ENCODE data around the gene APOBEC4. TPM values are rescaled to one million over a fixed set of nuclear protein-coding genes. Genes with fewer than 3 reads are reported as not detected.

The APOBEC4 gene
- total and polyA plus RNA-seq, 4 experiments from 2014 or later: not detected

GRCh38 chr1:183604815-183605214 lies 48.3 kb downstream of the APOBEC4 start:
- Histone ChIP-seq H3K9me3 (ENCODE audit: control insufficient read depth in 1 of 2, low read length in 2 of 2) (no peaks in the 10 kb centered on the region), H3K4me1 (ENCODE audit: insufficient read depth, low read length) (no peaks in the 10 kb centered on the region), H3K4me3 (ENCODE audit: low read length in 2 of 2) (no peak overlapping the region), H3K27me3 (ENCODE audit: insufficient read depth, low read length) (no peaks in the 10 kb centered on the region), H3K36me3 (ENCODE audit: insufficient read depth, low read length) (no peaks in the 10 kb centered on the region), H3K27ac (ENCODE audit: low read depth, low read length) (no peak overlapping the region)
- ChIA-PET POLR2A (ENCODE audit: partially characterized antibody) (no interaction called here), CTCF (ENCODE audit: partially characterized antibody) (no interaction called here)
- Mint-ChIP-seq H3K4me3 (no peak overlapping the region), H3K9me3 (no peaks in the 10 kb centered on the region), H3K27me3 (peaks cover 0 to 3% of the 10 kb centered on the region in 2 donors), H3K27ac (no peak overlapping the region), H3K36me3 (no peaks in the 10 kb centered on the region), H3K4me1 (no peaks in the 10 kb centered on the region)
- intact Hi-C loops (cut with micrococcal nuclease): no loop called here
- DNase-seq: no peak

GRCh38 chr1:183604038-183604808 lies 48.9 kb downstream of the APOBEC4 start:
- no peak overlapping the region for H3K4me3 Mint-ChIP-seq
- no peaks in the 10 kb centered on the region for H3K9me3 Mint-ChIP-seq
- CTCF ChIA-PET (ENCODE audit: partially characterized antibody): no interaction called here
- POLR2A ChIA-PET (ENCODE audit: partially characterized antibody): no interaction called here
- Histone ChIP-seq H3K4me1 (ENCODE audit: insufficient read depth, low read length) (no peaks in the 10 kb centered on the region), H3K27ac (ENCODE audit: low read depth, low read length) (no peak overlapping the region), H3K27me3 (ENCODE audit: insufficient read depth, low read length) (no peaks in the 10 kb centered on the region), H3K36me3 (ENCODE audit: insufficient read depth, low read length) (no peaks in the 10 kb centered on the region), H3K9me3 (ENCODE audit: control insufficient read depth in 1 of 2, low read length in 2 of 2) (no peaks in the 10 kb centered on the region), H3K4me3 (ENCODE audit: low read length in 2 of 2) (no peak overlapping the region)
- H3K4me1 Mint-ChIP-seq: no peaks in the 10 kb centered on the region
- intact Hi-C loops (cut with micrococcal nuclease): no loop called here
- no peaks in the 10 kb centered on the region for H3K36me3 Mint-ChIP-seq
- peaks cover 0 to 2% of the 10 kb centered on the region in 2 donors for H3K27me3 Mint-ChIP-seq
- no peak for DNase-seq
- no peak overlapping the region for H3K27ac Mint-ChIP-seq

- Histone ChIP-seq H3K4me1 (ENCODE audit: insufficient read depth, low read length) (no peaks in the 10 kb centered on the region), H3K27me3 (ENCODE audit: insufficient read depth, low read length) (no peaks in the 10 kb centered on the region), H3K9me3 (ENCODE audit: control insufficient read depth in 1 of 2, low read length in 2 of 2) (no peaks in the 10 kb centered on the region), H3K27ac (ENCODE audit: low read depth, low read length) (no peak overlapping the region), H3K4me3 (ENCODE audit: low read length in 2 of 2) (no peak overlapping the region), H3K36me3 (ENCODE audit: insufficient read depth, low read length) (no peaks in the 10 kb centered on the region)
- intact Hi-C loops (cut with micrococcal nuclease): no loop called here
- peaks cover 0 to 2% (median under 1%) of the 10 kb centered on the region in 4 donors for H3K4me1 Mint-ChIP-seq
- peaks cover 0 to 2% of the 10 kb centered on the region in 2 donors for H3K27me3 Mint-ChIP-seq
- ChIA-PET POLR2A (ENCODE audit: partially characterized antibody) (no interaction called here), CTCF (ENCODE audit: partially characterized antibody) (interaction anchor here (1.6 kb wide), 1 partner anchor 53 kb away, joined by 3 read pairs; no protein-coding TSS in a partner anchor)
- H3K36me3 Mint-ChIP-seq: no peaks in the 10 kb centered on the region
- no peak overlapping the region for H3K27ac Mint-ChIP-seq
- no peaks in the 10 kb centered on the region for H3K9me3 Mint-ChIP-seq
- no peak overlapping the region for H3K4me3 Mint-ChIP-seq
- no peak for DNase-seq
These were observed 50.6 kb downstream of the APOBEC4 start for GRCh38 chr1:183602510-183602909.

- no peaks in the 10 kb centered on the region for H3K9me3 Mint-ChIP-seq
- POLR2A ChIA-PET (ENCODE audit: partially characterized antibody): no interaction called here
- H3K27me3 ChIP-seq (ENCODE audit: insufficient read depth, low read length): no peaks in the 10 kb centered on the region
- peaks cover 0 to 2% of the 10 kb centered on the region in 2 donors for H3K27me3 Mint-ChIP-seq
- intact Hi-C loops (cut with micrococcal nuclease): no loop called here
- H3K4me1 Mint-ChIP-seq: peaks cover 0 to 2% (median under 1%) of the 10 kb centered on the region in 4 donors
- no peaks in the 10 kb centered on the region for H3K36me3 ChIP-seq (ENCODE audit: insufficient read depth, low read length)
- H3K27ac ChIP-seq (ENCODE audit: low read depth, low read length): no peak overlapping the region
- no peaks in the 10 kb centered on the region for H3K4me1 ChIP-seq (ENCODE audit: insufficient read depth, low read length)
- CTCF ChIA-PET (ENCODE audit: partially characterized antibody): no interaction called here
- H3K9me3 ChIP-seq (ENCODE audit: control insufficient read depth in 1 of 2, low read length in 2 of 2): no peaks in the 10 kb centered on the region
- no peak for DNase-seq
- H3K36me3 Mint-ChIP-seq: no peaks in the 10 kb centered on the region
- H3K4me3 Mint-ChIP-seq: no peak overlapping the region
- no peak overlapping the region for H3K4me3 ChIP-seq (ENCODE audit: low read length in 2 of 2)
- H3K27ac Mint-ChIP-seq: no peak overlapping the region
These were observed 52.5 kb downstream of the APOBEC4 start for GRCh38 chr1:183600634-183601033.

- intact Hi-C loops (cut with micrococcal nuclease): no loop called here
- Mint-ChIP-seq H3K4me1 (peaks cover 0 to 2% (median under 1%) of the 10 kb centered on the region in 4 donors), H3K4me3 (no peak overlapping the region), H3K9me3 (no peaks in the 10 kb centered on the region), H3K27ac (peak overlapping the region in 1 of 7 donors; percentile 11), H3K36me3 (no peaks in the 10 kb centered on the region), H3K27me3 (peaks cover 0 to 1% of the 10 kb centered on the region in 2 donors)
- Histone ChIP-seq H3K27ac (ENCODE audit: low read depth, low read length) (no peak overlapping the region), H3K36me3 (ENCODE audit: insufficient read depth, low read length) (no peaks in the 10 kb centered on the region), H3K9me3 (ENCODE audit: control insufficient read depth in 1 of 2, low read length in 2 of 2) (no peaks in the 10 kb centered on the region), H3K27me3 (ENCODE audit: insufficient read depth, low read length) (no peaks in the 10 kb centered on the region), H3K4me3 (ENCODE audit: low read length in 2 of 2) (no peak overlapping the region), H3K4me1 (ENCODE audit: insufficient read depth, low read length) (no peaks in the 10 kb centered on the region)
- no peak for DNase-seq
- ChIA-PET POLR2A (ENCODE audit: partially characterized antibody) (interaction anchor here (0.5 kb wide), 1 partner anchor 13 kb away, joined by 3 read pairs; no protein-coding TSS in a partner anchor), CTCF (ENCODE audit: partially characterized antibody) (no interaction called here)
These were observed 53.0 kb downstream of the APOBEC4 start for GRCh38 chr1:183600136-183600535.

GRCh38 chr1:183598386-183598785 lies 54.7 kb downstream of the APOBEC4 start:
- H3K27ac Mint-ChIP-seq: no peak overlapping the region
- no peak for DNase-seq
- H3K9me3 ChIP-seq (ENCODE audit: control insufficient read depth in 1 of 2, low read length in 2 of 2): no peaks in the 10 kb centered on the region
- no peak overlapping the region for H3K4me3 Mint-ChIP-seq
- H3K36me3 ChIP-seq (ENCODE audit: insufficient read depth, low read length): no peaks in the 10 kb centered on the region
- no peaks in the 10 kb centered on the region for H3K36me3 Mint-ChIP-seq
- intact Hi-C loops (cut with micrococcal nuclease): no loop called here
- H3K27ac ChIP-seq (ENCODE audit: low read depth, low read length): no peak overlapping the region
- peaks cover 0 to 2% (median under 1%) of the 10 kb centered on the region in 4 donors for H3K4me1 Mint-ChIP-seq
- H3K9me3 Mint-ChIP-seq: no peaks in the 10 kb centered on the region
- no peaks in the 10 kb centered on the region for H3K27me3 ChIP-seq (ENCODE audit: insufficient read depth, low read length)
- no peaks in the 10 kb centered on the region for H3K4me1 ChIP-seq (ENCODE audit: insufficient read depth, low read length)
- POLR2A ChIA-PET (ENCODE audit: partially characterized antibody): no interaction called here
- H3K4me3 ChIP-seq (ENCODE audit: low read length in 2 of 2): no peak overlapping the region
- CTCF ChIA-PET (ENCODE audit: partially characterized antibody): interaction anchor here (1.5 kb wide), 1 partner anchor 8 kb away, joined by 5 read pairs; the partner anchor contains the start of gene NCF2
- H3K27me3 Mint-ChIP-seq: peaks cover 3 to 4% of the 10 kb centered on the region in 2 donors

- Mint-ChIP-seq H3K27ac (no peak overlapping the region), H3K27me3 (peaks cover 4 to 6% of the 10 kb centered on the region in 2 donors), H3K4me3 (no peak overlapping the region), H3K4me1 (peaks cover 0 to 2% (median under 1%) of the 10 kb centered on the region in 4 donors), H3K9me3 (no peaks in the 10 kb centered on the region), H3K36me3 (no peaks in the 10 kb centered on the region)
- no peak overlapping the region for H3K4me3 ChIP-seq (ENCODE audit: low read length in 2 of 2)
- no peaks in the 10 kb centered on the region for H3K27me3 ChIP-seq (ENCODE audit: insufficient read depth, low read length)
- DNase-seq: no peak
- ChIA-PET CTCF (ENCODE audit: partially characterized antibody) (interaction anchor here (1.5 kb wide), 1 partner anchor 8 kb away, joined by 5 read pairs; the partner anchor contains the start of gene NCF2), POLR2A (ENCODE audit: partially characterized antibody) (no interaction called here)
- no peaks in the 10 kb centered on the region for H3K9me3 ChIP-seq (ENCODE audit: control insufficient read depth in 1 of 2, low read length in 2 of 2)
- no peaks in the 10 kb centered on the region for H3K36me3 ChIP-seq (ENCODE audit: insufficient read depth, low read length)
- intact Hi-C loops (cut with micrococcal nuclease): no loop called here
- H3K4me1 ChIP-seq (ENCODE audit: insufficient read depth, low read length): no peaks in the 10 kb centered on the region
- no peak overlapping the region for H3K27ac ChIP-seq (ENCODE audit: low read depth, low read length)
These were observed 55.3 kb downstream of the APOBEC4 start for GRCh38 chr1:183597656-183598347.
